GM21390 (cell line): ENCODE measurements around the gene TFB1M.

Experiments used
- ATAC-seq: cut with Tn5 transposase; IDR thresholded peaks from one replicate; pipeline ENCODE4 v1.9.1; 2021; ENCODE audit not compliant: unreplicated experiment

TFB1M gene

DNA sequence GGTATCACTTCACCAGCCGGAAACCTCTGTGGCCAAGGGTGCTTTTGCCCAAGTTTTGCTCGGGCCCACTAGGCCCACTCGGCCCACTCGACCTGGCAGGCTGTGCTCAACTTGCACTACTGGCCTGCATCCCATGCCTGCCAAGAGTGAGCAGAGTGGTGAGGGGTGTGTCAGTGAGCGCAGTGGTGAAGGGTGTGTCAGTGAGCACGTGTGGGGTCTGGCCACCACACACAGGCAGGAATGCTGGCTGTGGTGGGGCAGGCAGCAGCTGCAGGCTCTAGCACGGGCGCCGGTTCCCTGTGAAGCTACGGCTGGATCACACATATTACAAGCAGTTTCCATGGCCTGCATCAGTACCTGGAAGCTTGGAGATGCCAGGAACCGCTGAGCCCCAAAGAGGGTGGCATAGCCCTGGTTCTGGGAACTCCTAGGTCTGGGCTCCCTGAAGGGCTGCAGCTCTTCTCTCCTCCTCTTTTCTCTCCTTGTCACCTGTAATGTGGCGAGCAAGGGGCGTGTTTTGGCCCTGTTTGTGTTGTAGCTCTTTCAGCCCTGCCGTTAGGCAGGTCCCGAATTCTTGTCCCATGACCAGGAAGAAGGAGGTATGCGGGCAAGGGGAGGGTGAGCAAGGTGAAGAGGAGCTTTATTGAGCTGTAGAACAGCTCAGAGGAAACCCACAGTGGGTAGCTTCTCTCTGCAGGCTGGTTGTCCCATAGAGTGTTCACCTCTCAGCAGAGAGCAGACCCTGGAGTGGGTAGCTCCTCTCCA, 101.5 kb downstream of the TFB1M start:
- ATAC-seq: no peak

DNA sequence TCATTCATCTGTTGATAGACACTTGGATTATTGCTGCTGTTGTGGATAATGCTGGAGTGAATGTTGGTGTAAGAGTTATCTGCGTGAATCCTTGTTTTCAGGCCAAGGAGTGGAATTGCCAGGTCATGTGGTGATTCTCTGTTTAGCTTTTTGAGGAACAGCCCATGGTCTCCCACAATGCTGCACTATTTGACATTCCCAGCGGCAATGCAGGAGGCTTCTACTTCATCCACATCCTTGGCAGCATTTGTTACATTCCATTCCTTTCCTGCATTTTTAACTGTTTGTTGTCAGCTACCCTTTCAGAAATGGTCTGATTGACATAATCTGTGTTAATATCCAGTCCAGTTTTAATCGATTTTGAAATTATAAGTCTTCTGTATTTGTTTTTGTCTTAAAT, 102.2 kb downstream of the TFB1M start:
- ATAC-seq: no peak

DNA sequence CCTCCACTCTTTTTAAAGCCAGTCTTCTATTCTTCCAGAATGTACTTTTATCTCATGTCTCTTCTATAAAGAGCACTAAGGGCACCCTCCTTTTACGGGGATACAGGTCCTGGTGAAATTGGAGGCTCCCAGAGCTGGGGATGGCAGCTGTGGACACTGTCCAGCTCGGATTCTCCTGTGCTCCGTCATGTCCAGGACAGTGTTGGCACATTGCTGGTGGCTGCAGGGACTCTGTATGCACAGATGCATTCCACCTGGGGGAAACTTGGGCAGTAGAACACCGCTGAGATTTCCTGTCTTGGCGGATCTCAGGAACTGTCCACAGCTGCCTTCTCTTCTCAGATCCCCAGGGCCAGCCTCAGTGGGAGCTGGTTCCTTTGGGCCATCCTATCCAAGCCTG, 107.1 kb downstream of the TFB1M start:
- ATAC-seq: no peak
